Hematopoietic multipotent progenitor cell treated with erythropoietin and hydrocortisone succinate and interleukin-3 and kit ligand, for 4 days (in vitro differentiated cells): ENCODE data around the gene UTP25.
"Not testable (repeated sequence)": the region's sequence is repeated elsewhere in the genome, so short reads cannot be mapped to it uniquely, and the experiment has no call there.

Experiments used
- DNase-seq: peaks from one replicate; pipeline ENCODE4 v3.0.0-alpha.2; 2015

UTP25 gene

GRCh38 chr1:209827384-209828262, at the start of gene UTP25:
Gene UTP25, plus strand, starts transcription at chr1:209827972. Its CDS starts 92 bp downstream, at chr1:209828064.
- DNase-seq = peak; percentile 98

- DNase-seq = no peak
Observed at GRCh38 chr1:209778102-209778501, 49.7 kb upstream of the UTP25 start.

- no peak for DNase-seq
Observed at GRCh38 chr1:209780268-209780667, 47.5 kb upstream of the UTP25 start.

GRCh38 chr1:209783386-209783785, 44.4 kb upstream of the UTP25 start:
- DNase-seq = no peak

GRCh38 chr1:209784265-209785169, 43.3 kb upstream of the UTP25 start, which contains the start of gene C1orf74:
Gene C1orf74, minus strand, starts transcription at chr1:209784559. Its CDS starts 925 bp downstream, at chr1:209783634.
- peak; percentile 99 for DNase-seq

GRCh38 chr1:209785592-209785991, 42.2 kb upstream of the UTP25 start:
- no peak for DNase-seq

GRCh38 chr1:209786146-209786545, 41.6 kb upstream of the UTP25 start:
- peak; percentile 75 for DNase-seq

GRCh38 chr1:209787551-209787950, 40.2 kb upstream of the UTP25 start:
- DNase-seq = no peak

GRCh38 chr1:209789245-209789644, 38.5 kb upstream of the UTP25 start:
- no peak for DNase-seq

GRCh38 chr1:209790286-209791193, 37.2 kb upstream of the UTP25 start:
- DNase-seq = no peak

GRCh38 chr1:209791920-209792319, 35.9 kb upstream of the UTP25 start:
- no peak for DNase-seq

GRCh38 chr1:209793711-209794110, 34.1 kb upstream of the UTP25 start:
- DNase-seq = not testable (repeated sequence)

- DNase-seq = peak; percentile 57
Observed at GRCh38 chr1:209797978-209798639, 29.7 kb upstream of the UTP25 start.

- no peak for DNase-seq
Observed at GRCh38 chr1:209800984-209801834, 26.6 kb upstream of the UTP25 start.

GRCh38 chr1:209802117-209802779, 25.5 kb upstream of the UTP25 start:
- peak; percentile 92 for DNase-seq

- DNase-seq = no peak
Observed at GRCh38 chr1:209802780-209803152, 25.0 kb upstream of the UTP25 start.

- no peak for DNase-seq
Observed at GRCh38 chr1:209803568-209803967, 24.2 kb upstream of the UTP25 start.

- no peak for DNase-seq
Observed at GRCh38 chr1:209805341-209805781, 22.4 kb upstream of the UTP25 start.

GRCh38 chr1:209805875-209806760, 21.7 kb upstream of the UTP25 start, which contains the start of gene IRF6:
Gene IRF6, minus strand, starts transcription at chr1:209806142. Its CDS starts 4,729 bp downstream, at chr1:209801413.
- DNase-seq = peak; percentile 92
